ENCODE data around the gene LRRC25.

GRCh38 chr19:18419195-18419698 lies 21.8 kb upstream of the LRRC25 start, which contains the start of gene SSBP4:
- TF ChIP-seq, protein P1, sequence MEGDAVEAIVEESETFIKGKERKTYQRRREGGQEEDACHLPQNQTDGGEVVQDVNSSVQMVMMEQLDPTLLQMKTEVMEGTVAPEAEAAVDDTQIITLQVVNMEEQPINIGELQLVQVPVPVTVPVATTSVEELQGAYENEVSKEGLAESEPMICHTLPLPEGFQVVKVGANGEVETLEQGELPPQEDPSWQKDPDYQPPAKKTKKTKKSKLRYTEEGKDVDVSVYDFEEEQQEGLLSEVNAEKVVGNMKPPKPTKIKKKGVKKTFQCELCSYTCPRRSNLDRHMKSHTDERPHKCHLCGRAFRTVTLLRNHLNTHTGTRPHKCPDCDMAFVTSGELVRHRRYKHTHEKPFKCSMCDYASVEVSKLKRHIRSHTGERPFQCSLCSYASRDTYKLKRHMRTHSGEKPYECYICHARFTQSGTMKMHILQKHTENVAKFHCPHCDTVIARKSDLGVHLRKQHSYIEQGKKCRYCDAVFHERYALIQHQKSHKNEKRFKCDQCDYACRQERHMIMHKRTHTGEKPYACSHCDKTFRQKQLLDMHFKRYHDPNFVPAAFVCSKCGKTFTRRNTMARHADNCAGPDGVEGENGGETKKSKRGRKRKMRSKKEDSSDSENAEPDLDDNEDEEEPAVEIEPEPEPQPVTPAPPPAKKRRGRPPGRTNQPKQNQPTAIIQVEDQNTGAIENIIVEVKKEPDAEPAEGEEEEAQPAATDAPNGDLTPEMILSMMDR (IDR thresholded peaks at IDR 0.05; ENCODE audit: low read depth, low read length), result no peak
- TF ChIP-seq, protein P2, sequence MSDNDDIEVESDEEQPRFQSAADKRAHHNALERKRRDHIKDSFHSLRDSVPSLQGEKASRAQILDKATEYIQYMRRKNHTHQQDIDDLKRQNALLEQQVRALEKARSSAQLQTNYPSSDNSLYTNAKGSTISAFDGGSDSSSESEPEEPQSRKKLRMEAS (IDR thresholded peaks at IDR 0.05; ENCODE audit: low read depth, low read length), result no peak; the same call in 1 of the 2 replicates
- TF ChIP-seq POLR2A (IDR thresholded peaks at IDR 0.05; ENCODE audit: extremely low read depth, insufficient read length) (no peak), MYC (IDR thresholded peaks at IDR 0.05; ENCODE audit: low read depth, low read length) (no peak; the same call in 1 of the 2 replicates)
